Measurements from ENCODE around the gene RASSF3.
"Not testable (repeated sequence)": the region's sequence is repeated elsewhere in the genome, so short reads cannot be mapped to it uniquely, and the experiment has no call there.

Gene RASSF3

DNA sequence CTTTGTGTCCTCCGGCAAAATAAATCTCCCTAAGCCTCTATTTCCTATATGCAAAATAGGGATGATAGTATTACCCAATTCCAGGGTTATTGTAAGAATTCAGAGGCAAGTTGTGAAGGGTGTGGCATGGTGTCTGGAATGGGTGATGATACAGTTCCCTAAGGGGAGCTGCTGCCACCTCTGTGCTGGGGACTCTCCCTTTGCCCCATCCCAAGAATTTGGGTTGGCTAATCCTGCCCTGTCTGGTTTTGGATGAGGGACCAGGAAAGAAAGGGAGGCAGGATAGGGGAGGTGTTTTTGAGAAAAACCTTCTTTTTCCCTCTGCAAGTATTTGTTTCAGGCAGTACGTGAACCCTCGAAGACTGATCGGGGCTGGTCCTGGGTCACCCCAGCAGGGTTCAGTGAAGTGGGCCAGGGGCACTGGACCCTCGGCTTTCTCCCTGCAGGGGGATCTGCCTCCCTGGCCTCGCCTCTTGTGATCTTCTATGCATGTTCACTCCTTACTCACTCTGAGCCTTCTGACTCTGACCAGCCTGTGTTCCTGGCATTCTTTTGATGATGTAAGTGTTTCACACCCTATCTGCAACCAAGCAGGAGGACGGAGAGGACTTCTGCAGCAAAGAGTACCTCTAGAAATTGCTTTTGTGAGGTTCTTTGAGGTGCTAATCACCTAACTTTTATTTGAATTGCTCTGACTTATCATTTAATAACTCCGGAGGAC, 60.8 kb downstream of the RASSF3 start:
- peak; percentile 18 for DNase-seq (ENCODE audit: low spot score)

DNA sequence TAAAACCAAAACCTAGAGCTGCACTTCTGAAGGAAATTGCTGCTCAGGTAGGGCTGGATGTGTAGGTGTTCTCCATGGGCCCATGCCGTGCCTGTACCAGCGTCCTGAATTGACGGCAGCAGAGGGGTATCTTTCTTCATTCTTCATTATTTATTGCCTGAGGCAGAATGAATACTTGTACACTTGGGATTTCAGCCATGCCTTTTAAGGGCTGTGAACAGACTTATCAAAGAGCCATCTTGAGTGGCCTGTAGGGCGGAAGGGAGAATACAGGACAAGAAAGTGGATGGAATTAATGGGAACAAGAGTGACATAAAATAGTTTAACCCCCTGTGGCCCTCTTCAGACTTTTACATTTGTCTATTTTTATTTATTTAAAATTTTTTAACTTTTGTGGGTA, 61.4 kb downstream of the RASSF3 start:
- no peak for DNase-seq (ENCODE audit: low spot score)

- DNase-seq (ENCODE audit: low spot score) = no peak
These were observed 62.7 kb downstream of the RASSF3 start for GRCh38 chr12:64672925-64673409.

- no peak for DNase-seq (ENCODE audit: low spot score)
These were observed 63.3 kb downstream of the RASSF3 start for GRCh38 chr12:64673490-64674169.

GRCh38 chr12:64674367-64674922, 64.2 kb downstream of the RASSF3 start:
- no peak for DNase-seq (ENCODE audit: low spot score)

DNA sequence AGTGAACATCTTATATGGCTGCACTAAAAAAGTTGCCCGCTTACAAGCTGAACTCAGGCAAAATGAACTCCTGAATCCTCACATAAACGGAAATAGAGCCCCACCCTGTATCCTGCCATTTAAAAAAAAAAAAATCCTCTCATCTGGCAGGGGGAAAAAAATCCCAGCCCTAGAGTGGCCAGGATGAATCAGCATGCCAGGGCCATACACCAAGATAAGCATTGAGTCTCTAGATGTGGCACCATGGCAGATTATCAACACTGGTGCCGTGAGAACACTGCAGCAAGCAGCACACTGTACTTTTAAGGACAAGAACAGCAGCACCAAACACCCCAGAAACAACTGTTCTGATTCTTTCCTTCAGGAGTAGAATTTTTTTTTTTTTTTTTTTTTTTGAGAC, 65.5 kb downstream of the RASSF3 start:
- DNase-seq (ENCODE audit: low spot score) = peak; percentile 20

- DNase-seq (ENCODE audit: low spot score) = no peak
These were observed 68.0 kb downstream of the RASSF3 start for GRCh38 chr12:64678248-64678647.

- DNase-seq (ENCODE audit: low spot score) = no peak
These were observed 68.5 kb downstream of the RASSF3 start for GRCh38 chr12:64678835-64679234.

GRCh38 chr12:64679487-64680001, 69.2 kb downstream of the RASSF3 start:
- DNase-seq (ENCODE audit: low spot score) = peak; percentile 68

DNA sequence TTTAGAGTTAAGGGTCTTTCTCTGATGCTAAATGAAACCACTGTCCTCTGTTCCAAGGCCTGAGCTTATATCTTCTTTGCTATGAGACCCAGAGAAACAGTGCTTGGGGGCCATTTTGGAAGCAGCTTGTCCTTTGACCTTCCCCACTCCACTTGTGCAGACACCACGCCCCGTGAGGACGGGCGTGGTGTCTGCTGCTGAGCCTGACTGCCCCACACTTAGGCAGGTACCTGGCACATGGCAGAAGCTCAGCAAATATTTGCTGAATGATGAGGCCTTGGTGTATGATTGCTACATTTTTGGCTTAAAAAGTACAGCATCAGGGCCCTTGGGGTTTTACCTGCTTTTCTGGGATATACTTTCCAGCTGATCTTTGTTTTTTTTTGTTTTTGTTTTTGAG, 69.9 kb downstream of the RASSF3 start:
- DNase-seq (ENCODE audit: low spot score) = no peak

DNA sequence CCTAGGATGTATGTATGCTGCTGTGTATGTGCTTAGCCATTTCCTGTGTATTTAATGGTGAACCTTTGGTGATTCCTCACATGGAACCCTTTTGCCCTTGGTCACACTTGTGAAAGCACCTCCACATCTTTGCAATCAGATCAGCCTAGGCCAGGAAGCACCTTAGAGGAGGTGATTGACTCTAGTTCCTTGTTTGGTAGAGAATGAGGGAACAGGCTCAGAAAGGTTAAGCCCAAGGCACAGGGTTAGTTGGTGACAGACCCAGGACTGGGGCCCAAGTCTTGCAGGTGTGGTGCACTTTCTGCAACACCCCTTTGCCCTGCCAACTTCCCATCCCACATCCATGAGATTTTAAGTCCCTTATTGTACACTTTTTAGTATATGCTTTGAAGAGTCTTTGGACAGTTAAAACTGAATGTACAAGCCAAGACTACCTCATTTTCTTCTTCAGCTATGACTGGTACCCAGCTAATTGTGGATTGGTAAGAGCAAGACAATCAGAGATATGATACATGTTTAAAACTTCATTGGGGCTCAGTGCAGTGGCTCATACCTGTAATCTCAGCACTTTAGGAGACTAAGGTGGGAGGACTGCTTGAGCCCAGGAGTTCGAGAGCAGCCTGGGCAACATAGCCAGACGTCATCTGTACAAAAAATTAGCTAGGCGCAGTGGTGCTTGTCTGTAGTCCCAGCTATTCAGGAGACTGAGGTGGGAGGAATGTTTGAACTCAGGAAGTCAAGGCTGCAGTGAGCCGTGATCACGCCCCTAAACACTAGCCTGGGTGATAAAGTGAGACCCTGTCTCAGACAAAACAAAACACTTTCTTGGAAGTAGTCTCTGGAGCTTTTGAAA, 71.1 kb downstream of the RASSF3 start:
- DNase-seq (ENCODE audit: low spot score) = no peak

GRCh38 chr12:64682572-64683277, 72.4 kb downstream of the RASSF3 start:
- DNase-seq (ENCODE audit: low spot score) = peak; percentile 53

DNA sequence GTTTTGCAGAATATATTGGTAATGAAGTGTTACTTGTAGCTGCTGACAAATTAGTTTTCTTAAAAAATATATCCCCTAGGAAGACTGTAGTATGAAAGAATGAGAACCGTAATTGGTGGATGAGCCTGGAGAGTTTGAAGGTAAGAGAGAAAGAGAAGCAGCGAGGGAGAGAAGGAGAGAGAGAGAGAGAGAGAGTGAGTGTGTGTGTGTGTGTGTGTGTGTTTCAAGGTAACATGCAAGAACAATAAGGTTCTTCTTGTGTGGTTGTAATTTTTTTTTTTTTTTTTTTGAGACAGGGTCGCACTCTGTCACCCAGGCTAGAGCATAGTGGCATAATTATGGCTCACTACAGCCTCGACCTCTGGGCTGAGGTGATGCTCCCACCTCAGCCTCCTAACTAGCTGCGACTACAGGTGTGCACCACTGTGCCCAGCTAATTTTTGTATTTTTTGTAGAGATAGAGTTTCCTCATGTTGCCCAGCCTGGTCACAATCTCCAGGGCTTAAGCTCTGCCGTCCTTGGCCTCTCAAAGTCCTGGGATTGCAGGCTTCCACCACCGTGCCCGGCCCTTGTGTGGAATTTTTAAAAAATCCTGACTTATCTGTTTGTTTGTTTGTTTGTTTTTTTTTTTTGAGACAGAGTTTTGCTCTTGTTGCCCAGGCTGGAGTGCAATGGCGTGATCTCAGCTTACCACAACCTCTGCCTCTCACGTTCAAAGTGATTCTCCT, 73.7 kb downstream of the RASSF3 start:
- no peak for DNase-seq (ENCODE audit: low spot score)

DNA sequence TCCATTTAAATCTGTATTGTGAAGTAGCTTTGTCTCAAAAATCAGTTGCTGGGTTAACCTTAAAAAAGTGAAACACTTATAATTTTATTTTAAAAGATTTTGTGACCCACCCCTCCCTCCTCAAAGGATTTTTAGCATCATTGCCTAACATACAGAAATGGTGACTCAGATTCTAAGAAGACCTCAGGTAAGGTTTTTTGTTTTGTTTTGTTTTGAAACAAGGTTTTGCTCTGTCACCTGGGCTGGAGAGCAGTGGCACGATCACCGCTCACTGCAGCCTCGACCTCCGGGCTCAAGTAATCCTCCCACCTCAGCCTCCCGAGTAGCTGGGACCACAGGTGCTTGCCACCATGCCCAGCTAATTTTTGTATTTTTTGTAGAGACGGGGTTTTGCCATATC, 74.8 kb downstream of the RASSF3 start:
- DNase-seq (ENCODE audit: low spot score) = no peak

DNA sequence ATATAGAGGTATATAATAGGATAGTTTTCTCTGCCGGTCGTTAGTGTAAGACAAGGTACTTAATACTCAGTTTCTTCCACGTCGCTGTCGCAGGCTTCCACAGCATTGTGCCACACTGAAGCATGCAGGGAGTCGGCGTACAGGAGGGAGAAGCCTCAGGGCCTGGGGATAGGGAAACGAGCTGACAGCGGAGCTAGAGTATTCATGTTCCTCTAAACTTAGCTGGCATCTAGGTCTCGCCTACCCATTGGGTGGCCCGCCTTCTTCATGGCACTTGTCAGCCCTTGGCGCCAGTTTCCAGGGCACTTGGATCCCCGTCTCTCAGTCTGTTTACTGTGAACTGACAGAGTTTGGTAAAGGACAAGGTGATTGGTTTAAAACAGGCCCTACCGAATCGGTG, 75.3 kb downstream of the RASSF3 start:
- DNase-seq (ENCODE audit: low spot score) = no peak

- DNase-seq (ENCODE audit: low spot score) = peak; percentile 62
These were observed 77.5 kb downstream of the RASSF3 start for GRCh38 chr12:64687816-64688215.

DNA sequence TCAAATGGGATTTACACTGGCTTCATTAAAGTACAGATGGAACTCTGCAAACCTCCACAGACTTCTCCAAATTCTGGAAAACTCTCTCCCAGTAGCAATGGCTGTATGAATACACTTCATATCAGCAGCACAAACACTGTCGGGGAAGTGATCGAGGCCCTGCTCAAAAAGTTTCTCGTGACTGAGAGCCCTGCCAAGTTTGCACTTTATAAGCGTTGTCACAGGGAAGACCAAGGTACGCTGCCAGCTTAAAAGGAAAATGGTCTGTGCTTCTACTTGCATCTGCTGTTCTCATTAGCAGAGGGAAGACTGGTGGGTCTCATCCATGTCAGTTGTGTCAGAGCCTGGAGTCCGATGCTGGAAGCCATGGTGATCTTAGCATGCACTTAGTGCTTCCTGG, 77.9 kb downstream of the RASSF3 start:
- DNase-seq (ENCODE audit: low spot score) = no peak

DNA sequence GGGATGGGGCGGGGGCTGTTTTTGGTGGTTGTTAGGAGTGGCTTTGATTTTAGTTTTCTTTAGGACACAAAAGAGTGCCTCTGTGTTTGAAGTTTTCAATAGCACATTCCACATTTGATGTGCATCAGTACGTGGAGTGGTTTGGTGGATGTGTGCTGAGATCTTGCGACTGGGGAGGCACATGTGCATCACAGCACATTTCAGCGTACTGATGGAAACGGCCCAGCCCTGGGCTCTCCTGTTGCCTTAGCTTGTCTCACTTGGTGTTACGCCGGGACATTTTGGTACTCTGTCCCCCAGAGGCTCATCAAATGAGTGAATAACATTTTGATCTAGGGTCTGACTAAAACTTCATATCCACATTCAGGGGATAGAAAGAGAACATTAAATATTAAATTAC, 78.4 kb downstream of the RASSF3 start:
- DNase-seq (ENCODE audit: low spot score) = no peak

- not testable (repeated sequence) for DNase-seq (ENCODE audit: low spot score)
These were observed 79.9 kb downstream of the RASSF3 start for GRCh38 chr12:64690236-64690635.

DNA sequence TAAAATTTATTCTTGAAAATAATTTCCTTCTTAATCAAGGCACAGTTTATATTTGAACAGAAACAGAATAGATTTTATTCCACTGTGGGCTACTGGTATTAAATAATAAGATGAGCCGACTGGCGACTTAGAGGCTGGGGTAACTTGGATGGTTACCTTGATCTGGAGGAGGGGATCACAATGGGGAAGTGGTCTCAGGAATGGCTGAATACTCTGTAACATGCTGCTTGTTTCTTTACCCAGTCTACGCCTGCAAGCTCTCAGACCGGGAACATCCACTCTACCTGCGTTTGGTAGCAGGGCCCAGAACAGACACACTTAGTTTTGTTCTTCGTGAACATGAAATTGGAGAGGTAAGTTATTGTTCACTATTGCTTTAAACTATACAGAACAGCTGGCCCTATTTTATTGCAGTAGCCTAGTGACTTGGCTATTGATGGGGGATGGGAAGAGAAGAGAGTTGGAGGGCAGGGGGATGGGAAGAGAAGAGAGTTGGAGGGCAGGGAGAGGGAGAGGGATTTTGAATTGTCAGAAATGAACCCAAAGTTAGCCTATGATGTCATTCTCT, 81.0 kb downstream of the RASSF3 start:
- DNase-seq (ENCODE audit: low spot score) = no peak

Measured in AG08395 (cell line).